Naive thymus-derived CD4-positive, alpha-beta T cell (primary cell): Measurements from ENCODE around the gene ZNF532. TPM values are rescaled to one million over a fixed set of nuclear protein-coding genes. Genes with fewer than 3 reads are reported as not detected.

Experiments used
- ATAC-seq: fragments of 150-1000 bp; cut with Tn5 transposase; 2 replicates; pipeline ENCODE4 v1.10.0; 2021; ENCODE audit warnings: mild to moderate bottlenecking, moderate library complexity
- CTCF ChIA-PET: fragments of 350-600 bp; sonication (Branson Sonifier 250); formaldehyde crosslinking; loops from one replicate; lab custom pipeline; 2021; ENCODE audit warnings: antibody characterized with exemption; lab: Charles Lee
- POLR2A ChIA-PET: fragments of 350-600 bp; sonication (Branson Sonifier 250); formaldehyde crosslinking; loops from one replicate; lab custom pipeline; 2021; ENCODE audit warnings: antibody characterized with exemption, inconsistent platforms; lab: Charles Lee
- DNase-seq, 9 donors: peaks; one replicate each; pipeline versions ENCODE4 v3.0.0 to v3.0.0-alpha.2; 2020 to 2022; ENCODE audit warnings: mixed read lengths in 1 of 9
- H3K27ac ChIP-seq: one replicate; pipeline ENCODE4 v1.7.0; 2013; ENCODE audit warnings: mild to moderate bottlenecking, low read depth, low read length, moderate library complexity
- H3K27me3 ChIP-seq, 2 donors: one replicate each; pipeline ENCODE4 v1.7.0; 2013; ENCODE audit warnings: low read length in 2 of 2, mild to moderate bottlenecking in 2 of 2, moderate library complexity in 2 of 2; ENCODE audit not compliant: control insufficient read depth in 2 of 2, insufficient read depth in 2 of 2
- H3K36me3 ChIP-seq, 3 experiments: 1 replicate in 2 of 3; 2 replicates in 1 of 3; pipeline ENCODE4 v1.7.0; 2013; ENCODE audit warnings: low read length in 3 of 3, mild to moderate bottlenecking in 3 of 3, moderate library complexity in 1 of 3; ENCODE audit not compliant: insufficient read depth in 3 of 3, control insufficient read depth in 2 of 3
- H3K4me1 ChIP-seq, 2 donors: one replicate each; pipeline ENCODE4 v1.7.0; 2013; ENCODE audit warnings: low read length in 2 of 2, mild to moderate bottlenecking in 2 of 2, moderate library complexity in 1 of 2; ENCODE audit not compliant: control insufficient read depth in 2 of 2, insufficient read depth in 2 of 2
- H3K4me3 ChIP-seq: 2 replicates; pipeline ENCODE4 v1.7.0; 2013; ENCODE audit warnings: mild to moderate bottlenecking, low read length
- H3K9me3 ChIP-seq, 3 experiments: 1 replicate in 2 of 3; 2 replicates in 1 of 3; pipeline ENCODE4 v1.7.0; 2013; ENCODE audit warnings: low read length in 3 of 3; ENCODE audit not compliant: control insufficient read depth in 2 of 3
- H3K27ac Mint-ChIP-seq, 9 donors: one replicate each; pipeline ENCODE4 v1.8.0; 2020 to 2022; ENCODE audit warnings: mixed read lengths in 9 of 9, mild to moderate bottlenecking in 8 of 9, moderate library complexity in 5 of 9, inconsistent platforms in 2 of 9
- H3K27me3 Mint-ChIP-seq, 5 donors: one replicate each; pipeline ENCODE4 v1.8.0; 2021 to 2022; ENCODE audit warnings: mixed read lengths in 5 of 5, mild to moderate bottlenecking in 1 of 5
- H3K36me3 Mint-ChIP-seq, 5 donors: one replicate each; pipeline ENCODE4 v1.8.0; 2020 to 2022; ENCODE audit warnings: mixed read lengths in 5 of 5, mild to moderate bottlenecking in 3 of 5, inconsistent platforms in 1 of 5
- H3K4me1 Mint-ChIP-seq, 7 donors: one replicate each; pipeline ENCODE4 v1.8.0; 2020 to 2022; ENCODE audit warnings: mixed read lengths in 7 of 7, mild to moderate bottlenecking in 3 of 7, inconsistent platforms in 1 of 7
- H3K4me3 Mint-ChIP-seq, 10 donors: one replicate each; pipeline ENCODE4 v1.8.0; 2020 to 2022; ENCODE audit warnings: mild to moderate bottlenecking in 10 of 10, mixed read lengths in 10 of 10, moderate library complexity in 6 of 10, inconsistent platforms in 2 of 10
- H3K9me3 Mint-ChIP-seq, 11 donors: one replicate each; pipeline ENCODE4 v1.8.0; 2020 to 2022; ENCODE audit warnings: mixed read lengths in 11 of 11, mild to moderate bottlenecking in 4 of 11, inconsistent platforms in 1 of 11, moderate library complexity in 1 of 11
- intact Hi-C, 2 donors: fragments of 100-400 bp; cut with micrococcal nuclease; formaldehyde crosslinking; loops; one replicate each; pipeline ENCODE4 v1.15.1; 2023
- polyA plus RNA-seq, 2 donors: library from polyadenylated mRNA; unstranded; fragments of 300-500 nt; fragmentation: Illumina TruSeq; gene quantifications; one replicate each; pipeline ENCODE4 v1.2.3, GENCODE V29; 2021
- total RNA-seq, 6 experiments: library from RNA in 5 of 6; stranded (reverse) in 5 of 6; gene quantifications; 1 replicate in 5 of 6; 2 replicates in 1 of 6; pipeline ENCODE4 v1.2.3 and lab custom pipeline; 2021 to 2026

ZNF532 gene
- total and polyA plus RNA-seq, 7 experiments from 2014 or later, result 0.28 to 15.7 (median 13.3) TPM; not detected in 1

DNA sequence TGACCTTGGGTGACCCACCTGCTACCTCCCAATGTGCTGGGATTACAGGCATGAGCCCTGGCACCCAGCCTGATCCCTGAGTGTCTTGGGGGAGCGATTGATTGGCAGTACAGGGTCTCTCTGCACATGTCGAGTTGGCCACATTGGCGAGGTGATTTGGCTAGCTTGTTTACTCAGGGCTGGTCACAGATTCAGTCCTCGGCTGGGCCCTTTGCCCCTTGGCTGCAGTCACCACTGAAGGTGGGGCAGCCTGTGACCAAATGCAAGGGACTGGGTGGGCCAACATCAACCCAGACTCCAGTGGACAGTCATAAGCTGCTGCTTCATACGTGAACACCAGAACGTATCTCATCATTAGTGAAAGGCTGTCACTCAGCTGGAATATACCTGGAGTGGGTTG is 114.9 kb downstream of the ZNF532 start:
- DNase-seq (no peak), ATAC-seq (no peak)
- Histone ChIP-seq H3K36me3 (no peaks in the 10 kb centered on the region), H3K9me3 (no peaks in the 10 kb centered on the region), H3K4me3 (no peak overlapping the region), H3K4me1 (no peaks in the 10 kb centered on the region), H3K27ac (no peak overlapping the region), H3K27me3 (no peaks in the 10 kb centered on the region)
- POLR2A ChIA-PET, result no interaction called here
- Mint-ChIP-seq H3K4me3 (no peak overlapping the region), H3K36me3 (peaks cover 0 to 6% (median 0%) of the 10 kb centered on the region in 5 donors), H3K27me3 (peaks cover 0 to 20% (median 12%) of the 10 kb centered on the region in 5 donors), H3K4me1 (peaks cover 0 to 2% (median 0%) of the 10 kb centered on the region in 7 donors), H3K9me3 (peaks cover 0 to 3% (median 0%) of the 10 kb centered on the region in 11 donors), H3K27ac (no peak overlapping the region)
- CTCF ChIA-PET, result no interaction called here
- intact Hi-C loops, result no loop called here

DNA sequence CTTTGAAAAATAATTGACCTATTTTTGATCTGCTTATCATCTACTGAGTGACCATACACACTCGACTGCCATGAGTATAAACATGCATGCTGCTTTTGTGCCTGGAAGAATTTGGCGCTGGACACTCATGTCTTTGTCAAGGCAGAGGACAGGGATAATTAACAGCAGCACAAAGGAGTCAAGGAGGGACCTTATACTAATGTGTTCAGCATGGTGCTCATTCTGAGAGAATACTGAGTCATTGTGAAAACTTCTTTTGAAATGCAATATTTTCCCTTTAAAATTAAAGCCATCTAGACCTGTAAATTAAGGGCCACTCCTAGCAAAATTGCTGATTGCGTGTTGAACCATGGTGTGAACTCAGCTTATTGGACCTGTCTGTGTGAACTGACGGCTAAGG is 116.3 kb downstream of the ZNF532 start:
- Mint-ChIP-seq H3K36me3 (peaks cover 0 to 6% (median 0%) of the 10 kb centered on the region in 5 donors), H3K4me3 (no peak overlapping the region), H3K27me3 (peaks cover 0 to 16% (median 0%) of the 10 kb centered on the region in 5 donors), H3K4me1 (no peaks in the 10 kb centered on the region), H3K27ac (no peak overlapping the region), H3K9me3 (peaks cover 0 to 3% (median 0%) of the 10 kb centered on the region in 11 donors)
- ATAC-seq (no peak), DNase-seq (no peak)
- Histone ChIP-seq H3K4me1 (no peaks in the 10 kb centered on the region), H3K4me3 (no peak overlapping the region), H3K27me3 (no peaks in the 10 kb centered on the region), H3K27ac (no peak overlapping the region), H3K36me3 (no peaks in the 10 kb centered on the region), H3K9me3 (no peaks in the 10 kb centered on the region)
- POLR2A ChIA-PET, result no interaction called here
- intact Hi-C loops, result no loop called here
- CTCF ChIA-PET, result interaction anchor here (0.6 kb wide), 1 partner anchor 412 kb away, joined by 4 read pairs; no protein-coding TSS in a partner anchor

DNA sequence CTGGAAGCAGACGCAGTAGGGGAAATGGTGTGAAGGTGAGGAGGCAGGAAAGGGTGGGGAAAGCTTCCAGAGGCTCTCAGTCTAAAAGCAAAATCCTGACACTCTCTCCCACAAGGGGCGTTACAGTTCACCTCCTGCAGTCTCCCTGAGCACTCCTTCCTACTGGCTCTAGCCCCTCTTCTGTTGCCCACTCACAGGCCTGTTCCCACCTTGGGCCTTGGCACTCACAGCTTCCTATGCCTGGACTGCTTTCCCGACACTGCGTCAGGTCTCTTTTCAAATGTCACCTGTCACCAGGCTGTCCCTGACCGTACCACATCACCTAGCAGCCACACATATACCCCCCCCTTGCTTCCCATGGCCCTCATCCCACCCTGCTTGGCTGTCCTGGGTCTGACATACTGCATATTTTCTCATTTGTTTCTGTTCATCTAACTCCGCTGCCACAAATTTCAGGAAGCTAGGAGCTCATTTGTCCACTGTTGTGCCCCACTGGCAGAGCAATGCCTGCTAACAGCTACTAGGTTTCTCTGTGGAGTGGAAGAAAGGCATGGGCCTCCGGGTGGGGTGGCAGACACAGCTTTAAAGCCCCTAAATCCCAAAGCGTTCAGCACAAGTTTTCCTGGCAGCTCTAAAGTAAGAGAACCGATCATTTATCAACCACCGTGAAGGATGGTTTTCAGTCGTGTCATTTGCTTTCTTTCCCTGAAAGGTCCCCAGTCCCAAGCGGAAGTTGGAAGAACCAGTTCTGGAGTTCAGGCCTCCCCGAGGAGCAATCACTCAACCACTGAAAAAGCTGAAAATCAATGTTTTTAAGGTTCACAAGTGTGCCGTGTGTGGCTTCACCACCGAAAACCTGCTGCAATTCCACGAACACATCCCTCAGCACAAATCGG is 118.8 kb downstream of the ZNF532 start:
- no peaks in the 10 kb centered on the region for H3K9me3 ChIP-seq
- H3K27ac ChIP-seq, result no peak overlapping the region
- no peak overlapping the region for H3K4me3 ChIP-seq
- DNase-seq (no peak), ATAC-seq (no peak)
- Mint-ChIP-seq H3K36me3 (peaks cover 0 to 11% (median 0%) of the 10 kb centered on the region in 5 donors), H3K4me1 (no peaks in the 10 kb centered on the region), H3K27ac (peak overlapping the region in 1 of 9 donors; percentile 47), H3K27me3 (peaks cover 0 to 24% (median 6%) of the 10 kb centered on the region in 5 donors), H3K9me3 (peaks cover 0 to 10% (median under 1%) of the 10 kb centered on the region in 11 donors), H3K4me3 (no peak overlapping the region)
- CTCF ChIA-PET, result no interaction called here
- no peaks in the 10 kb centered on the region for H3K27me3 ChIP-seq
- no peaks in the 10 kb centered on the region for H3K4me1 ChIP-seq
- H3K36me3 ChIP-seq, result no peaks in the 10 kb centered on the region
- POLR2A ChIA-PET, result interaction anchor here (0.6 kb wide), 1 partner anchor 37 kb away, joined by 3 read pairs; no protein-coding TSS in a partner anchor
- intact Hi-C loops, result no loop called here

DNA sequence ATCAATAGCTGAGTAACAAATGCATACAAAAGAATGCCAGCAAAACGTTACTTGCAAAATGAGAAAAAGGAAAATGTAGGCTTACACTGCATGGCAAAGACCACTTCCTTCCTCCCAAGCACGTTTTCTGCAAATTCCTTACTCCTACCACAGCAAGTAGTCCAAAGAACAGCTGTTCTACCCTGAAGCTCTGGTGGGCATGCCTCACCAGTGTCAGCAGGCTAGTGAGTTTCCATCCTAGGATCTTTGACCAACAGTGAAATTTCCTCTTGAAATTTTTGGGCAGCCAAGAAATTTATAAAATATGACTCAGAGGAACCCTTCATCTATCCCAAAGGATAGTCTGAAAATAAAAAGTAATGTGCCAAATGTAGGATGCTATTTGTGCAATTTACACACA is 123.9 kb downstream of the ZNF532 start:
- POLR2A ChIA-PET, result no interaction called here
- no peaks in the 10 kb centered on the region for H3K9me3 ChIP-seq
- Mint-ChIP-seq H3K9me3 (peaks cover 5 to 28% (median 10%) of the 10 kb centered on the region in 11 donors), H3K27ac (no peak overlapping the region), H3K4me1 (no peaks in the 10 kb centered on the region), H3K4me3 (no peak overlapping the region), H3K36me3 (peaks cover 0 to 13% (median 0%) of the 10 kb centered on the region in 5 donors), H3K27me3 (peaks cover 5 to 37% (median 13%) of the 10 kb centered on the region in 5 donors)
- no peak overlapping the region for H3K27ac ChIP-seq
- H3K4me3 ChIP-seq, result no peak overlapping the region
- no peaks in the 10 kb centered on the region for H3K27me3 ChIP-seq
- DNase-seq, result no peak
- CTCF ChIA-PET, result no interaction called here
- intact Hi-C loops, result no loop called here
- H3K4me1 ChIP-seq, result no peaks in the 10 kb centered on the region
- no peaks in the 10 kb centered on the region for H3K36me3 ChIP-seq
- ATAC-seq, result no peak

DNA sequence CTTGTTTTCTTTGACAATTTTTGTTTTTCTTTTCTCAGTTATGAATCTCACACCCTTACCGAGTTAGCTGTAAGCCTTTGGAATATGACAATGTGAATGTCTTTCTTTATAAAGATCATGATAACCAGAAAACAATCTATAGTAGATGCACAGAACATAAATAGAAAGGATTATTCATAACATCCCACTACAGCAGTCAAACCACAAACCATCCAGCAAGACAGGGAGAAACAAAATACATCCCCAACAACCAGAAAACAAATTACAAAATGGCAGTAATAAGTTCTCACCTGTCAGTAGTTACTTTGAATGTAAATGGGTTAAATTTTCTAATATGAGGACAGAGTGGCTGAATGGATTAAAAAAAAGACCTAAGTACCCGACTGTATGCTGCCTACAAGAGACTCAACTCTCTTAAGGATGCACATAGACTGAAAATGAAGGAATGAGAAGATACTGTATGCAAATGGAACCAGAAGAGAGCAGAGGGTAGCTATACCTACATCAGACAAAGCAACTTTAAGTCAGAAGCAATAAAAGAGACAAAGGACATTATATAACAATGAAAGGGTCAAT is 124.6 kb downstream of the ZNF532 start:
- Mint-ChIP-seq H3K4me1 (no peaks in the 10 kb centered on the region), H3K27me3 (peaks cover 5 to 37% (median 13%) of the 10 kb centered on the region in 5 donors), H3K27ac (no peak overlapping the region), H3K36me3 (peaks cover 0 to 9% (median 0%) of the 10 kb centered on the region in 5 donors), H3K9me3 (peaks cover 5 to 28% (median 10%) of the 10 kb centered on the region in 11 donors), H3K4me3 (no peak overlapping the region)
- no peak overlapping the region for H3K4me3 ChIP-seq
- H3K27me3 ChIP-seq, result no peaks in the 10 kb centered on the region
- POLR2A ChIA-PET, result no interaction called here
- H3K36me3 ChIP-seq, result no peaks in the 10 kb centered on the region
- intact Hi-C loops, result no loop called here
- CTCF ChIA-PET, result no interaction called here
- no peak for ATAC-seq
- H3K4me1 ChIP-seq, result no peaks in the 10 kb centered on the region
- no peak overlapping the region for H3K27ac ChIP-seq
- H3K9me3 ChIP-seq, result no peaks in the 10 kb centered on the region
- DNase-seq, result no peak

DNA sequence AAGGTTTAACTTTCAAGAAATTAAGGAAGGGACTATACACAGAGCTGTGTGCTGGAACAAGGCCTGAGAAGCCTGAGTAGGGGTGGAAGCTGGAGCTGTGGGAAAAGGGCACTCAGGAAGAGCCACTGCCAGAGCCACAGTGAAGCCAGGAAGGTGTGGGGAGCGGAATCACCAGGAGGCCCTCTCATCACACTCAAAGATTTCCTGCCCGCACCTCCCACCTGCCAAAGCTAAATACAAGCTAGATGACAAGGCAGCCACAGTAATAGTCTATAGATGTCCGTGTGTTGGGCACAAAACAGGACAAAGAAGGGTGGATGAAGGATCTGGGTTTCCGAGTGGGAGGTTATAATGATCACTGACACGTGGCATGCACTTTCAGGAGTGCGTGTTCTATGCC is 126.0 kb downstream of the ZNF532 start:
- no peak overlapping the region for H3K4me3 Mint-ChIP-seq
- H3K27me3 Mint-ChIP-seq, result peaks cover 5 to 37% (median 18%) of the 10 kb centered on the region in 5 donors
- ATAC-seq (no peak), DNase-seq (no peak)
- H3K27me3 ChIP-seq, result no peaks in the 10 kb centered on the region
- ChIA-PET CTCF (no interaction called here), POLR2A (no interaction called here)
- H3K36me3 Mint-ChIP-seq, result peaks cover 0 to 9% (median 0%) of the 10 kb centered on the region in 5 donors
- H3K36me3 ChIP-seq, result no peaks in the 10 kb centered on the region
- peaks cover 5 to 28% (median 10%) of the 10 kb centered on the region in 11 donors for H3K9me3 Mint-ChIP-seq
- no peak overlapping the region for H3K27ac Mint-ChIP-seq
- no peaks in the 10 kb centered on the region for H3K4me1 ChIP-seq
- intact Hi-C loops, result no loop called here
- H3K4me3 ChIP-seq, result no peak overlapping the region
- H3K9me3 ChIP-seq, result no peaks in the 10 kb centered on the region
- H3K4me1 Mint-ChIP-seq, result no peaks in the 10 kb centered on the region
- no peak overlapping the region for H3K27ac ChIP-seq
